T-cell (primary cell): ENCODE measurements around the gene SAPCD2. TPM values are rescaled to one million over a fixed set of nuclear protein-coding genes. Genes with fewer than 3 reads are reported as not detected.

Experiments used
- ATAC-seq, 4 experiments: fragments of 200-7000 bp in 3 of 4; fragments of 150-1000 bp in 1 of 4; cut with Tn5 transposase; replicated peaks in 1 of 4; 1 replicate in 3 of 4; 2 replicates in 1 of 4; pipeline ENCODE4 v1.10.0; 2021; ENCODE audit warnings: moderate library complexity in 3 of 4, mild to moderate bottlenecking in 2 of 4, moderate number of reproducible peaks in 1 of 4
- CTCF ChIA-PET, 2 donors: fragments of 300-600 bp; sonication (Branson Sonifier 250); formaldehyde crosslinking; loops; one replicate each; lab custom pipeline; 2022; ENCODE audit warnings: antibody characterized with exemption in 2 of 2; lab: Charles Lee
- POLR2A ChIA-PET, 2 donors: fragments of 300-600 bp; sonication (Branson Sonifier 250); formaldehyde crosslinking; loops; one replicate each; lab custom pipeline; 2022; ENCODE audit warnings: antibody characterized with exemption in 2 of 2; lab: Charles Lee
- DNase-seq, 35 experiments: peaks; one replicate each; pipeline versions ENCODE4 v3.0.0 to v3.0.0-alpha.2; 2013 to 2023
- H3K27ac ChIP-seq: one replicate; pipeline ENCODE4 v1.5.1; 2013; ENCODE audit warnings: low read length
- H3K27me3 ChIP-seq, 2 experiments: replicated peaks in 1 of 2; 1 replicate in 1 of 2; 2 replicates in 1 of 2; pipeline versions ENCODE4 v1.6.1 to v1.7.0; 2013; ENCODE audit warnings: low read length in 1 of 2, mixed read lengths in 1 of 2; ENCODE audit not compliant: control insufficient read depth in 2 of 2, insufficient read depth in 2 of 2; ENCODE audit errors: extremely low read depth in 1 of 2
- H3K36me3 ChIP-seq, 2 donors: 1 replicate in 1 of 2; 2 replicates in 1 of 2; pipeline versions ENCODE4 v1.6.1 to v1.7.0; 2013; ENCODE audit warnings: low read length in 1 of 2; ENCODE audit not compliant: control insufficient read depth in 2 of 2, insufficient read depth in 1 of 2; ENCODE audit errors: extremely low read depth in 1 of 2
- H3K4me1 ChIP-seq, 2 experiments: 1 replicate in 1 of 2; 2 replicates in 1 of 2; pipeline versions ENCODE4 v1.6.1 to v1.7.0; 2013; ENCODE audit warnings: low read length in 2 of 2, mixed read lengths in 1 of 2; ENCODE audit not compliant: insufficient read depth in 2 of 2, control insufficient read depth in 1 of 2; ENCODE audit errors: extremely low read depth in 1 of 2
- H3K4me3 ChIP-seq, 2 donors: 1 replicate in 1 of 2; 2 replicates in 1 of 2; pipeline versions ENCODE4 v1.5.1 to v1.7.0; 2013; ENCODE audit warnings: mild to moderate bottlenecking in 2 of 2, low read length in 1 of 2, moderate library complexity in 1 of 2; ENCODE audit not compliant: control insufficient read depth in 1 of 2; ENCODE audit errors: extremely low read depth in 1 of 2
- H3K9me3 ChIP-seq: 2 replicates; pipeline ENCODE4 v1.7.0; 2013
- H3K27ac Mint-ChIP-seq, 2 donors: one replicate each; pipeline ENCODE4 v1.8.0; 2020 to 2021; ENCODE audit warnings: mild to moderate bottlenecking in 2 of 2, mixed read lengths in 2 of 2
- H3K27me3 Mint-ChIP-seq, 2 donors: one replicate each; pipeline ENCODE4 v1.8.0; 2021 to 2022; ENCODE audit warnings: mixed read lengths in 2 of 2
- H3K36me3 Mint-ChIP-seq: one replicate; pipeline ENCODE4 v1.8.0; 2021; ENCODE audit warnings: mixed read lengths
- H3K4me1 Mint-ChIP-seq, 3 donors: one replicate each; pipeline ENCODE4 v1.8.0; 2020 to 2022; ENCODE audit warnings: mixed read lengths in 3 of 3, mild to moderate bottlenecking in 1 of 3
- H3K4me3 Mint-ChIP-seq, 3 donors: one replicate each; pipeline ENCODE4 v1.8.0; 2020 to 2022; ENCODE audit warnings: mild to moderate bottlenecking in 3 of 3, mixed read lengths in 3 of 3, moderate library complexity in 3 of 3
- H3K9me3 Mint-ChIP-seq, 3 donors: one replicate each; pipeline ENCODE4 v1.8.0; 2020 to 2022; ENCODE audit warnings: mixed read lengths in 3 of 3
- WGBS: methylation state at CpG from one replicate; pipeline ENCODE4 v1.1.5; 2013; ENCODE audit warnings: missing lambda C conversion rate; ENCODE audit not compliant: insufficient coverage; 5-methylcytosine and 5-hydroxymethylcytosine counted together
- total RNA-seq, 35 experiments: library from RNA in 6 of 35; stranded (reverse) in 6 of 35; fragments of 120-200 nt in 1 of 35; gene quantifications; one replicate each; pipeline versions ENCODE4 v1.2.1 to v1.2.4 and lab custom pipeline; 2013 to 2026

SAPCD2 gene
- total RNA-seq, 5 donors from 2014 or later (not counting 1 experiment from before 2014, with no cell fraction given) = 0.33 to 1.0 (median 0.83) TPM

- Mint-ChIP-seq H3K36me3 (no peaks in the 10 kb centered on the region), H3K4me3 (no peak overlapping the region), H3K9me3 (no peaks in the 10 kb centered on the region), H3K4me1 (peaks cover 8 to 14% (median 10%) of the 10 kb centered on the region in 3 donors), H3K27me3 (no peaks in the 10 kb centered on the region), H3K27ac (no peak overlapping the region)
- WGBS = 84% methylated on average over 7 of the region's 8 CpGs
- Histone ChIP-seq H3K4me1 (peaks cover 5 to 35% of the 10 kb centered on the region in 2 experiments), H3K9me3 (no peaks in the 10 kb centered on the region), H3K36me3 (no peaks in the 10 kb centered on the region), H3K27me3 (peaks cover 0 to 13% of the 10 kb centered on the region in 2 experiments), H3K4me3 (no peak overlapping the region), H3K27ac (no peak overlapping the region)
- DNase-seq (no peak), ATAC-seq (no peak)
- ChIA-PET POLR2A (no interaction called here), CTCF (no interaction called here)
Observed at GRCh38 chr9:137073992-137074399, 3.6 kb upstream of the SAPCD2 start.

GRCh38 chr9:137071282-137071681 lies 925 bp upstream of the SAPCD2 start:
- DNase-seq (no peak), ATAC-seq (no peak)
- peak overlapping the region in 1 of 2 donors; percentile 44 for H3K27ac Mint-ChIP-seq
- WGBS = 78% methylated on average over 2 of the region's 2 CpGs
- peaks cover 0 to 19% of the 10 kb centered on the region in 2 experiments for H3K27me3 ChIP-seq
- H3K27me3 Mint-ChIP-seq = peaks cover 3% of the 10 kb centered on the region in 2 donors
- no peak overlapping the region for H3K27ac ChIP-seq
- no peaks in the 10 kb centered on the region for H3K36me3 Mint-ChIP-seq
- no peaks in the 10 kb centered on the region for H3K9me3 ChIP-seq
- ChIA-PET POLR2A (no interaction called here), CTCF (interaction anchor here in 1 of 2 donors (1.0 kb wide), 1 partner anchor 25 kb away, joined by 4 read pairs; the partner anchor contains the start of gene NPDC1)
- peaks cover 5 to 28% of the 10 kb centered on the region in 2 experiments for H3K4me1 ChIP-seq
- H3K4me1 Mint-ChIP-seq = peaks cover 12 to 15% (median 14%) of the 10 kb centered on the region in 3 donors
- no peaks in the 10 kb centered on the region for H3K9me3 Mint-ChIP-seq
- H3K4me3 Mint-ChIP-seq = peak overlapping the region; percentile 68 to 73 (median 68)
- H3K36me3 ChIP-seq = no peaks in the 10 kb centered on the region
- no peak overlapping the region for H3K4me3 ChIP-seq

GRCh38 chr9:137070906-137071275 lies 534 bp upstream of the SAPCD2 start:
- ATAC-seq = no peak
- H3K27ac ChIP-seq = no peak overlapping the region
- CTCF ChIA-PET = interaction anchor here in 1 of 2 donors (0.7 to 2.2 kb wide), 3 partner anchors 16 to 271 kb away, joined by 3 to 11 read pairs (median 4); partner anchors contain the start of genes MAN1B1 and NPDC1

GRCh38 chr9:137069508-137070091 lies 757 bp downstream of the SAPCD2 start:
- DNase-seq = no peak
- no peaks in the 10 kb centered on the region for H3K9me3 Mint-ChIP-seq
- CTCF ChIA-PET = interaction anchor here in 1 of 2 donors (1.3 to 2.2 kb wide), 3 partner anchors 17 to 26 kb away, joined by 7 to 11 read pairs (median 7); partner anchors contain the start of genes MAN1B1 and NPDC1

More at GRCh38 chr9:137070906-137071275, 534 bp upstream of the SAPCD2 start:
- H3K36me3 Mint-ChIP-seq = no peaks in the 10 kb centered on the region
- no peak for DNase-seq
- no peaks in the 10 kb centered on the region for H3K36me3 ChIP-seq
- peak overlapping the region; percentile 68 to 73 (median 68) for H3K4me3 Mint-ChIP-seq
- H3K9me3 Mint-ChIP-seq = no peaks in the 10 kb centered on the region
- WGBS = 47% methylated on average over 4 of the region's 6 CpGs
- POLR2A ChIA-PET = interaction anchor here (0.5 to 1.2 kb wide), 4 partner anchors 26 to 552 kb away, joined by 3 to 6 read pairs (median 3); partner anchors contain the start of gene TUBB4B (in 1 of the 2)
- peaks cover 5 to 28% of the 10 kb centered on the region in 2 experiments for H3K4me1 ChIP-seq
- H3K27me3 ChIP-seq = peaks cover 0 to 19% of the 10 kb centered on the region in 2 experiments
- peak overlapping the region; percentile 39 to 48 for H3K4me3 ChIP-seq
- H3K27ac Mint-ChIP-seq = peak overlapping the region in 1 of 2 donors; percentile 44
- peaks cover 12 to 15% (median 14%) of the 10 kb centered on the region in 3 donors for H3K4me1 Mint-ChIP-seq
- H3K9me3 ChIP-seq = no peaks in the 10 kb centered on the region
- peaks cover 3% of the 10 kb centered on the region in 2 donors for H3K27me3 Mint-ChIP-seq

GRCh38 chr9:137068539-137069507 lies 1.5 kb downstream of the SAPCD2 start:
- Mint-ChIP-seq H3K4me1 (peaks cover 14 to 17% (median 15%) of the 10 kb centered on the region in 3 donors), H3K4me3 (peak overlapping the region in 1 of 3 donors; percentile 32), H3K27me3 (peaks cover 3% of the 10 kb centered on the region in 2 donors), H3K9me3 (no peaks in the 10 kb centered on the region), H3K27ac (no peak overlapping the region), H3K36me3 (no peaks in the 10 kb centered on the region)
- Histone ChIP-seq H3K9me3 (no peaks in the 10 kb centered on the region), H3K4me3 (no peak overlapping the region), H3K27ac (no peak overlapping the region), H3K4me1 (peaks cover 5 to 33% of the 10 kb centered on the region in 2 experiments), H3K27me3 (peaks cover 0 to 21% of the 10 kb centered on the region in 2 experiments), H3K36me3 (no peaks in the 10 kb centered on the region)
- ChIA-PET POLR2A (no interaction called here), CTCF (interaction anchor here (0.6 to 2.2 kb wide), 7 partner anchors 18 to 249 kb away, joined by 3 to 11 read pairs (median 7); partner anchors contain the start of genes MAN1B1 (in 1 of the 2) and NPDC1 (in 1 of the 2))
- DNase-seq (no peak), ATAC-seq (no peak)
- 100% methylated on average over 12 of the region's 17 CpGs for WGBS

More at GRCh38 chr9:137069508-137070091, 757 bp downstream of the SAPCD2 start:
- Histone ChIP-seq H3K9me3 (no peaks in the 10 kb centered on the region), H3K36me3 (no peaks in the 10 kb centered on the region), H3K4me3 (no peak overlapping the region), H3K4me1 (peaks cover 5 to 28% of the 10 kb centered on the region in 2 experiments), H3K27ac (no peak overlapping the region), H3K27me3 (peaks cover 0 to 19% of the 10 kb centered on the region in 2 experiments)
- H3K27me3 Mint-ChIP-seq = peaks cover 3% of the 10 kb centered on the region in 2 donors
- H3K4me1 Mint-ChIP-seq = peaks cover 12 to 15% (median 14%) of the 10 kb centered on the region in 3 donors
- POLR2A ChIA-PET = interaction anchor here (0.7 to 1.2 kb wide), 3 partner anchors 17 to 472 kb away, joined by 3 to 6 read pairs (median 3); partner anchors contain the start of genes MAN1B1 (in 1 of the 2) and TUBB4B (in 1 of the 2)
- peak overlapping the region in 1 of 3 donors; percentile 32 for H3K4me3 Mint-ChIP-seq
- no peaks in the 10 kb centered on the region for H3K36me3 Mint-ChIP-seq
- H3K27ac Mint-ChIP-seq = no peak overlapping the region
- ATAC-seq = peak in 3 of 4 experiments; percentile 1 to 10 (median 7)
- WGBS = 9% methylated on average over 52 of the region's 52 CpGs
